Cortex of kidney (tissue), 1 donor: ENCODE data around the gene COPE.
"Not testable (repeated sequence)": the region's sequence is repeated elsewhere in the genome, so short reads cannot be mapped to it uniquely, and the experiment has no call there.

Experiments
- DNase-seq: peaks from one replicate; lab custom pipeline; 2025; lab: John Stamatoyannopoulos, UW

The COPE gene

DNA sequence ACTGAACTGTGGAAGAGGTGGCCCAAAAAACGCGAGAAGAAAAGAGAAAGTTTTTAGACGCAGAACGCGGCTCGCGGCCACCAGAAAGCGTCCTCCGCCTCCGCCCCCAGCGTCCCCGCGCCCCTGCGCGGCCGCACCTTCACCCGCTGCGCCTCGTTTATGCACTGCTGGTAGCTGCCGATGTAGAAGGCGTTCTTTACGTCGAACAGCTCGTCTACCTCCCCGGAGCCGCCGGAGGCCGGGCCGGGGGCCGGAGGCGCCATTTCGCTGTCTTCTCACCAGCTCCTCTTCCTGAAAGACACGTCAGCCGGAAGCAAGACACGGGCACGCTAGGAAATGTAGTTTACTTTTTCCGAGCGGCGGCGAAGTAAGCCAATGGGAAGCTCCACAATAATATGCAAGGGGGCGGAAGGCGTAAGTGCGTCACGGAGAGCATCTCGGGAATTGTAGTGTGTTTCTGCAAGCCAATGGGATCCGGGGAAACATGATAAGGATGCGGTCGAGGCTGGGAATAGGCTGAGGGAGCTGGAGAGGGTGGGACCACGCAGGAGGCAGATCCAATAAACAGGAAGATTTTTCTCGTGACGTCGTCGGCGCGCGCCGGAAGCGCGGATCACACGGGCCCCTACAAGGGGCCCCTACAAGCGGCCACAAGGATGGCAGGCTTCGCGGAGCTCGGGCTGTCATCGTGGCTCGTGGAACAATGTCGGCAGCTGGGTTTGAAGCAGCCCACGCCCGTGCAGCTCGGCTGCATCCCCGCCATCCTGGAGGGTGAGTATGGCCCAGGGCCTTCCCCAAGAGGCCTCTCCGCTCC lies at the start of gene COPE, which contains the start of gene DDX49:
COPE (minus strand) TSS at position 302 of the 814 bp plus-strand sequence; CDS start at position 263, 39 bp downstream.
DDX49 (plus strand) TSS at position 630 of the 814 bp plus-strand sequence; CDS start at position 657, 27 bp downstream.
- DNase-seq = no peak

- no peak for DNase-seq
Measured at GRCh38 chr19:18967358-18968146, 48.4 kb upstream of the COPE start.

GRCh38 chr19:18966307-18966706 lies 47.1 kb upstream of the COPE start:
- no peak for DNase-seq

DNA sequence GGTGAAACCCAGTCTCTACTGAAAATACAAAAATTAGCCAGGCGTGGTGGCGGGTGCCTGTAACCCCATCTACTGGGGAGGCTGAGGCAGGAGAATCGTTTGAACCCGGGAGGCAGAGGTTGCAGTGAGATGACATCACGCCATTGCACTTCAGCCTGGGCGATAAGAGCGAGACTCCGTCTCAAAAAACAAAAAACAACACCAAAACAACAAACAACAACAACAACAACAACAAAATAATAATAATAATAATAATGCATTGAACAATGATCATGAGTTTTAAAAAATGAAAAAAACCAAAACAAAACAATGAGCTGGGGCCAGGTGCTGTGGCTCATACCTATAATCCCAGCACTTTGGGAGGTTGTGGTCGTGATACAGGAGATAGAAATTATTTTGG lies 44.9 kb upstream of the COPE start:
- no peak for DNase-seq

GRCh38 chr19:18961767-18962620 lies 42.8 kb upstream of the COPE start:
- DNase-seq = no peak

DNA sequence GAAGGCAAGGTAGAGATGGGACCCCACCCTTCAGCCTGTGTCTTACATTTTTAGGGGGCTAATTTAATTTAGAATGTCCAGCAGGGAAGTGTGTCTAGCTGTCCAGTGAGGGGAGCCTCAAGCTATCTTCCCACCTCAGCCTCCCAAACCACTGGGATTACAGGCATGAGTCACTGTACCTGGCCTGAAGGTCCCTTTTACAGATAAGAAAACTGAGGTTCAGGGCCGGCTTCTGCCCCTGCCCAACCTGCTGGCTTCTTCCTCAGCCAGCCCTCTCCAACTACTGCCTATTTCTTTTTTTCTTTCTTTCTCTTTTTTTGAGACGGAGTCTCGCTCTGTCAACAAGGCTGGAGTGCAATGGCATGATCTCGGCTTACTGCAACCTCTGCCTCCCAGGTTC lies 41.2 kb upstream of the COPE start:
- DNase-seq = no peak

GRCh38 chr19:18955042-18955441 lies 35.9 kb upstream of the COPE start:
- no peak for DNase-seq

DNA sequence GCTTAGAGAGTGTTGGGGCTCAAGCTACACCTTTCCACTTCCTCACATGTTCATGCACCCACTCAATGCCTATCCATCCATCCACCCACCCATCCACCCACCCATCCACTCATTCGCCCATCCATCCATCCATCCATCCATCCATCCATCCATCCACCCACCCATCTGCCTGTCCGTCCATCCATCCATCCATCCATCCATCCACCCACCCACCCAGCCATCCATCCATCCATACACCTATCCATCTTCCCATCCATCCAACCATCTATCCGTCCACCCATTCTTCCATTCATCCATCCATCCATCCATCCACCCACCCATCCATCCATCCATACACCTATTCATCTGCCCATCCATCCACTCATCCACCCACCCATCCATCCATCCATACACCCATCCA lies 34.9 kb upstream of the COPE start:
- no peak for DNase-seq

GRCh38 chr19:18952364-18953003 lies 33.3 kb upstream of the COPE start:
- DNase-seq = not testable (repeated sequence)

GRCh38 chr19:18951721-18952281 lies 32.6 kb upstream of the COPE start:
- DNase-seq = no peak

- no peak for DNase-seq
Measured at GRCh38 chr19:18949858-18950257, 30.7 kb upstream of the COPE start.

DNA sequence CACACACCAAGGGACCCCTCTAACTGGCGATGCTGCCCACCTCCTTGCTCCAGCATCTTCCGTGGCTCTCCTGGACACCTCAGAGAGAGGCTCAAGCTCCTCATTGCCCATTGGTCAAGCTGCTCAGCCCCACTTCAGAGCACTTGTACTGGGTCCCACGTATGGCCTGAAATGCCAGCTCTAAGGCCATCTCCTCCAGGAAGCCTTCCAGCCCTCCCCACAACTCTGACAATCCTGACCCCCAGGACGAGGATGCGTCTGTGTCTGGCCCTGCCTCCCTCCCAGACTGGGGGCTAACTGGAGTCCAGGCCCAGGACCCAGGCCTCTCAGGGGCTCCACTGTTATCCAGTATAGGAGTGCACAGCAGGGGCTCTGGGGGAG lies 29.8 kb upstream of the COPE start:
- DNase-seq = no peak

DNA sequence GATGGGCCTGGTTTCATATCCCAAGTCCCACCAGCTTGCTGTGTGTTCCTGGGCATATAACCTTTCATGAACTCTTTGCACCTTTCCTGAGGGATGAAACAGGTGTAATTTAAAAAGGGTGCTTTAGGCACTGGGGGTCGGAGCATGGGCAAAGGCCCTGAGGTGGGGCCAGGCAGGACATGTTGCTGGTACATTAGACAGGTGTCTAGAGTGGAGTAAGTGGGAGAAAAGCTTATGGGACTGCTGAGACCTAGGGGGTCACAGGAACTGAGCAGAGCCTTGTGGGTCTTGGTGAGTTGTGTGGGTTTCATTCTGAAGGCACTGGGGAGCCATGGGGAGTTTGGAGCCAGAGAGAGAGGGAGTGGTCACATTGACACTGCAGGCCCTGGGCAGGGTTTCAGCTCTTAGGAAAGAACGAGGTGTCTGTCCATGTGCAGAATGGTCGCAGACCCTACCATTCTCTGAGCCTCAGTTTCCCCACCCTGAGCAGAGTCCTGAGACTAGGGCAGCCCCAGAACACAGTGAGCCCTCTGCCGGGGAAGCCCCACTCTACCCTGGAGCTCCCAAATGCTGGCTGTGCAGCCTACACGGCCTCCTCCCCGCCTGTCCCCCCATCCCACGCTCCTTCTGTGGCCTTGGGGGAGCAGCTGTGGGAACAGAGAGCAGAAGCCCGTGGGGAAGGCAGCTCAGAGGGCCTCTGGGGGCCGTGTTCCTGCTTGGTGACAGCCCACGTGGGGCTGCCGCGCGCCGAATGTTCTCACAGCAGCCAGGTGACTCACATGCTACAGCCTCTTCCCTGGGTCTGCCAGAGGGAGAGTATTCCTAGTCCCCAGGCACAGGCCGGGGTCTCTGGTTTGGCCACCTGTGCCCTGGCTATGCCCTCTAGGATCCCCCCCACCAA lies 29.1 kb upstream of the COPE start:
- DNase-seq = no peak

DNA sequence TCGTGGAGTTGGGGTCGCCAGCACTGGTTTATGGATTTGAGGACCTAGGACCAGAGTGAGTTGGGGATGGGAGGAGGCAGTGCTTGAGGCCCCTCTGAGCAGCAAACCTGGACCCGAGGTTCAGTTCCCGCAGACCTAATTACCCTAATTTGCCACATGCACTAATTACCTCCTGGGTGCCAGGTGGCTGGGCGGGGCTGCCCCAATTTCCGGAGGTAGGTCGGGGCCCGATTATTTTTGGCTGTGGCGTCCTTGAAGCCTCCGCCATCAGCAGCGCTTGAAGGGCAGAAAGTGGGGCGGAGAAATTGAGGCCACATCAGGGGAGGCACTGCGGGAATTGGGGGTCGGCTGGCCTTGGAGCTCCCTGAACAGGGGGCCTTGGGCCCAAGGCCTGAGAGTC lies 27.7 kb upstream of the COPE start:
- no peak for DNase-seq

GRCh38 chr19:18946335-18946734 lies 27.1 kb upstream of the COPE start:
- DNase-seq = no peak

- no peak for DNase-seq
Measured at GRCh38 chr19:18945297-18945696, 26.1 kb upstream of the COPE start.

DNA sequence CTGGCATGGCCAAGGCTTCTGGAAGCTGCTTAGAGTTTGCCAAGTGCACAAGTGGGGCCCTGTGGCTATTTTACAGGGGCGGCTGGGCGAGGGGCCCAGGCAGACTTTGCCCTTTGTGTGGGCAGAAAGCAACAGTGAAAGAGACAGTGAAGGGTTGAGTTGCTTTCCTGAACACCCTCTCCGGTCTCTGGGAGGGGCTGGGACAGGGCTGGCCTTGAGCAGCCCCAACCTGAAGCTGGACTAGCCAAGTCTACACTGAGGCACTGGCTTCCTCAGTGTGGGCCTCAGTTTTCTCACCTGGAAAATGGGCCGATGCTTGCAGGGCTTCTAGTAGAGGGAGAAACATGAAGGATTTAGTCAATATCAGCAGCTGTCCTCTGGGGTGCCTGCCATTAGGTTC lies 24.3 kb upstream of the COPE start:
- DNase-seq = no peak

DNA sequence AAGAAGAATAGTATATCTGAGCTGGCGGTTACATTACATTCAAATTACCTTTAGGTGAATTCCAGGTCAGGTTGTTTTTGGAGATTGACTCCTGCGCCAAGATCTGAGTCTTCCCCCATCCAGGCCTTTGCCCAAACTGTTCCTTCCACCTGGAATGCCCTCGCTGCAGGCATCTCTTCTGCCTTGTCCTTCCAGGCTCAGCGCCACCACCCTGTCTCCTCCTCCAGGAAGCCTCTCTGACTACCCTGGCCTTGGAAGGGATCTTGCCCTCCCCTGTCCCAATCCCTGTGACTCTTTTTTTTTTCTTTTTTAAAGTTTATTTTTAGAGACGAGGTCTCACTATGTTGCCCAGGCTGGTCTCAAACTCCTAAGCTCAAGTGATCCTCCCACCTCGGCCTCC lies 23.5 kb upstream of the COPE start:
- no peak for DNase-seq

DNA sequence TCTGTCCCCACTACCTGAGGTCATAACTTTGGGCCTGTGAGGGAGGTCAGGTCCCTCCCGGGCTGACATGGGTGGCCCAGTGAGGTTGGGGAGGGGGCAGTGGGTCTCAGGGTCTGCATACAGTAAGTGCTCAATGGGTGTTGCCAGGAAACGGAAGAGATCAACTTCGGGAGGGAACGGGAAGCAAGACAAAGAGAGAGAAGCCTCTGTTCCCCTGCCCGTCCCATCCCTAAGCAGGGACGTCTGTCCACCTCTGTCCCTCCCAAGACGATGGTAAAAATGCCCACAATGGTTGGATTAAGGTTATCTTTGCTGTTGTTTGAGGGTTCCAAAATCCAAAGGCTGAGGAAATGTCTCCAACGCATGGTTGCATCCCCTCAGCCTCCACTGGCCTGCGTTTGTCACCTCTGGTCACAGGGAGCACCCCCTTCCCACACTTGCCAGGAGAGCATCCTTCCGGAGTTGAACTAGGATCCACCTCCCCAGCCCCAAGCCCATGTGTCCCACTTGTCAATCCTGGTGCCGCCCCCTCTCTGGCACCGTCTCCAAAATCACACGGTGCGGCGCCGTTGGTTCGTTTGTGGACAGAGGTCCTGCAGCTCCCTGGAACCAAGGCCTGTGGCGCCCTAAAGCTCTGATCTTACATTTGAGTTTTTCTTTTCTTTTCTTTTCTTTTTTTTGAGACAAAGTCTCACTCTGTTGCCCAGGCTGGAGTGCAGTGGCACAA lies 22.6 kb upstream of the COPE start:
- DNase-seq = no peak
